NCI-H1436 treated with DMSO at 0.1 percent for 48 hours (cell line): ENCODE measurements around the gene KRT83.

Experiments used
- DNase-seq: peaks from one replicate; lab custom pipeline; 2025; lab: John Stamatoyannopoulos, UW

Gene KRT83

DNA sequence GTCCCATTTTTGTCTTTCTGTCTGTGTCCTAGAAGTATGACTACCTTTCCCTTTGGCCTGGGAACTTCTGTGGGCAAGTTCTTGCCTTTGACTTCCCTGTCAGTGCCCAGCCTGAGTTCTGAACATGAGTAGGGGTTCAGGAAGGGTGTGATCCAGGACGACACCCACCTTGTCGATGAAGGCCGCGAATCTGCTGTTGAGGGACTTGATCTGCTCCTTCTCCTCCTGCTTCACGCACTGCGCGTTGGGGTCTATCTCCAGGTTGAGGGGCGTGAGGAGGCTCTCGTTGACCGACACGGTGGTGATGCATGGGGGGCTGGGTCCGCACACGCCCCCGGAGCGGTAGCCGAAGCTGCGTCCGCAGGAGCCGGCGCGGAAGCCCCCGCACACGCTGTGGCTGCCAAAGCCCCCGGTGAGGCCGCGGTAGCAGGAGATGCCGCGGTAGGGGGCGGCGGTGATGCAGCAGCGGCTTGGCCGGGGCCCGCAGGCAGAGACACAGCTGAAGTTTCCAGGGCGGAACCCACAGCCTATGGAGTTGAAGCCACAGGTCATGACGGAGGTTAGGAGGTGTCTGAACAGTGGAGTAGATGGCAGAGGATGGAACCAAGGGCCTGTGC is at the start of gene KRT83:
TSS of gene KRT83 (minus strand) at position 615 of the 617 bp plus-strand sequence. CDS start at position 552, 63 bp downstream.
- DNase-seq = no peak

- DNase-seq = no peak
Observed at GRCh38 chr12:52369809-52370208, 48.6 kb upstream of the KRT83 start.

DNA sequence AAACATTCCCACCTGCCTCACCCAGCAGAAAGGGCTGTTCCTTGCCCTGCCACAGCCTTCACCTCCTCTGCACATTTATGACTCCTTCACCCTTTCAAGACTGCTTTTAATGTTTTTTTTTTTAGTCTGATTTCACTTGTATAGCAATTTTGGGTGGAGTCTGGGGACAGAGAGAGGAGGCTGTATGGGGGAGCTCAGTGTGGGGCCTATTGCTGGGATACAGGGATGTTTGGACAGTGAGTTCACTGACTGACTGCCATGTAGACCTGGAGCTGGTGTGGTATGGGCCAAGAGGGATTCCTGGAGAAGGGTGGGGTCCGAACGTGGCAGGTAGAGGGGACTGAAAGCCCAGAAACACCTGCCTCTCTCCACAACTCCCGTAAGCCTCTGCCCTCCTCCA is 48.0 kb upstream of the KRT83 start:
- no peak for DNase-seq

- DNase-seq = no peak
Observed at GRCh38 chr12:52368508-52368907, 47.3 kb upstream of the KRT83 start.

DNA sequence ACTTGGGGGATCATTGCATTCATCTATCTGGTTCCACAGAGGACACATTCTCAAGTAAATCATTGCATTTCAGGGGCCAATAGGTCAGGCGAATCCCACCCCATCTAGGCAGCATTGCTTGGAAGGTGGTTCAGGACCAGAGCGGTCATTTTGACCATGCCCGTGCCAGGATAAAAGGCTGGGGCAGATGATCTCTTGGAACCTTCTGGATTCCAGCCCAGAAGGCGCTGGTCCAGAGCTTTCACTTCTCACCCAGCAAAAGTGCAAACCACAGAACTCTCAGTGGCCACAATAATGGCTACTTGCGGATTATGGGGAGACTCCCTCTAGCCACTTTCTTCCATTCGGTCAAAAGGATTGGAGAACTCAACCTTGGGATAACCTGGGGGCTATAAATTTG is 46.7 kb upstream of the KRT83 start:
- no peak for DNase-seq

DNA sequence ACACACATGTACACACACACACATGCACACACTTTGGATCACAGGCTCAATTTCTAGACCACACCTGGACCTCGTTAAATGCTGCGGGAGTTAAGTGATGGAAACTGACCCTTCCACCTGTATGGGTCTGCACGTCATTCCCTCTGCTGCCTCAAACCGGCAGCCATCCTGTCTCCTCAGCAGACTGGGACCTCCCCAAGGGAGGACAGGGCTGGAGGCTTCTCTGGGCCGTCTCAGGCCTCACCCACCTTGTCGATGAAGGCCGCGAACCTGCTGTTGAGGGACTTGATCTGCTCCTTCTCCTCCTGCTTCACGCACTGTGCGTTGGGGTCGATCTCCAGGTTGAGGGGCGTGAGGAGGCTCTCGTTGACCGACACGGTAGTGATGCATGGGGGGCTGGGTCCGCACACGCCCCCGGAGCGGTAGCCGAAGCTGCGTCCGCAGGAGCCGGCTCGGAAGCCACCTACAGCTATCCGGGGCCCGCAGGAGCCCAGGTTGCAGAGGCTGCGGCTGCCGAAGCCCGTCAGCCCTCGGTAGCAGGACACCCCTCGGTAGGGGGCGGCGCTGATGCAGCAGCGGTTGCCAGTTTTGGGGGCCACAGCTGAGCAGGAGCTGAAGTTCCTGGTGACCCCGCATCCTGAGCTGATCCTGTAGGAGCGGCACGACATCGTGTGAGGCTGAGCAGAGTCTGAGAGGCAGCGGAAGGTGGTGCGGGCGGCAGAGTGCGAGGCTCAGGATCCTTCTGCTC is 45.7 kb upstream of the KRT83 start, which contains the start of gene KRT85:
TSS of gene KRT85 (minus strand) at position 744 of the 748 bp plus-strand sequence. CDS start at position 668, 76 bp downstream.
- DNase-seq = no peak

DNA sequence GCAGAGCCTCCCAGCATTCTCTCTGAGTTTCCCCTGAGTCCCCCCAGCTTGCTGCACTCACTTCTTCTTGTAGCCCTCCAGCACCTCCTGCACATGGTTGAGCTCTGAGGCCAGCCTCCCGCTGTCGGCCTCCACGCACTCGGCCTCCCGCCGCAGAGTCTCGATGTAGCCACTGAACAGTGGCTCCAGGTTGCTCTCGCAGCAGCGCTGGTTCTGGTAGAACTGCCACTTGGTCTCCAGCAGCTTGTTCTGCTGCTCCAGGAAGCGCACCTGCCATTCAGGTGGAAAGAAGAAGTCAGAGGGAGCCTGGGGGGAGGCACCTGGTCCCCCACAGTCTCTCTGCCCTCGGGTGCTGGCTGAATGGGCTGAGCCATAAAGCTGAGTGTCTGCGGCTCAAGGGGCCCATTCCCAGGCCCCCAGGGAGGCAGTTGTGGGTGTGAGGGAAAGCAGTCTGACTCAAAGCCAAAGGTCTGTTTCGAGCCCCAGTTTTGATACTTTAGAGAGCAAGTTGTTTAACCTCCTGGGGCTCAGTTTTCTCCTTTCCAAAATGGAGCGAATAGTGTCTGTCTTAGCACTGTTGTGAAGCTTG is 43.8 kb upstream of the KRT83 start:
- DNase-seq = no peak

- DNase-seq = no peak
Observed at GRCh38 chr12:52364061-52364460, 42.9 kb upstream of the KRT83 start.

- no peak for DNase-seq
Observed at GRCh38 chr12:52363111-52363679, 42.0 kb upstream of the KRT83 start.

DNA sequence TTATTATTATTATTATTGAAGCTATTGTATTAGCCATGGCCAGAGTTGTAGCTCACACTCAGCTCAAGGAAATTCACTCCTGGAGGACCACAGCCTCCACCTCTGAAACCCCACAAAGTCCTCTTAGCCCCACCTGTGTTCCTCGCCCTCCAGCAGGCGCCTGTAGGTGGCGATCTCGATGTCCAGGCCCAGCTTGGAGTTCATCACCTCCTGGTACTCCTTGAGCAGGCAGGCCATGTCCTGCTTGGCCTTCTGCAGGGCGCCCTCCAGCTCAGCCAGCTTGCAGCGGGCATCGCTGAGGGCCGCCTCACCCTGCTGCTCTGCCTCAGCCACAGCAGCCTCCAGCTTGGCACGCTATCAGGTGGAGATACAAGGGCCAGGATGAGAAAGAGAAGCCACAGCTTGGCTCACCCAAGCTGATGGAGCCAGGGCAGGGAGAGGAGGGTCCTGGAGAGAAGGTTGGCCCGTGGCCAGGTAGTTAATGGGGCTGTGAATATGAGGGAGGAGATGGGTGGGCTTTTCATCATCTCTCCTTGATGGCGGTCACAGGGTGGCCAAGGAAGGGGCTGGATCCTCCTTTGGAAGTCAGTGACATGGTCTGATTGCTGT is 41.0 kb upstream of the KRT83 start:
- DNase-seq = no peak

GRCh38 chr12:52361553-52361952 is 40.4 kb upstream of the KRT83 start:
- no peak for DNase-seq

GRCh38 chr12:52360663-52361271 is 39.6 kb upstream of the KRT83 start:
- DNase-seq = no peak

GRCh38 chr12:52360106-52360662 is 39.0 kb upstream of the KRT83 start:
- DNase-seq = no peak

DNA sequence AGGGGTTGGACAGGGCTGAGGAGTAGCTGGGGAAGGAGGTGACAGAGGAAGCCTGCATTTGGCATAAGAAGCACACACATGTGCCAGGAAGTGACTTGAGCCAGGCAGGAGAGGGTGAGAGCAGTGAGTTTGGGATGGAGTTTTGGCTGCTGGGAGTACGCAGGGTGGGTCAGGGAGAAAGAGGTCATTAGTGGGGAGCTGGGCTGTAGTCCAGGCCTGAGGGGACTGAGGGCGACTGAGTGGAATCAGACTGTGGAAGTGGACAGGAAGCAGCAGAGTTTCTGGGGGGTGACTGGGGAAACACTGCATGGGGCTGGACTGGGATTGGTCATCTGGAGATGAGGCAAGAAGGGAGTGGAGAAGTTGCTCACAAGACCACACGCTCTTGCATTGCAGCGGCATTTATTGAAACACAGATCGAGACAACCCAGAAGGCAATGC is 38.4 kb upstream of the KRT83 start:
- no peak for DNase-seq

DNA sequence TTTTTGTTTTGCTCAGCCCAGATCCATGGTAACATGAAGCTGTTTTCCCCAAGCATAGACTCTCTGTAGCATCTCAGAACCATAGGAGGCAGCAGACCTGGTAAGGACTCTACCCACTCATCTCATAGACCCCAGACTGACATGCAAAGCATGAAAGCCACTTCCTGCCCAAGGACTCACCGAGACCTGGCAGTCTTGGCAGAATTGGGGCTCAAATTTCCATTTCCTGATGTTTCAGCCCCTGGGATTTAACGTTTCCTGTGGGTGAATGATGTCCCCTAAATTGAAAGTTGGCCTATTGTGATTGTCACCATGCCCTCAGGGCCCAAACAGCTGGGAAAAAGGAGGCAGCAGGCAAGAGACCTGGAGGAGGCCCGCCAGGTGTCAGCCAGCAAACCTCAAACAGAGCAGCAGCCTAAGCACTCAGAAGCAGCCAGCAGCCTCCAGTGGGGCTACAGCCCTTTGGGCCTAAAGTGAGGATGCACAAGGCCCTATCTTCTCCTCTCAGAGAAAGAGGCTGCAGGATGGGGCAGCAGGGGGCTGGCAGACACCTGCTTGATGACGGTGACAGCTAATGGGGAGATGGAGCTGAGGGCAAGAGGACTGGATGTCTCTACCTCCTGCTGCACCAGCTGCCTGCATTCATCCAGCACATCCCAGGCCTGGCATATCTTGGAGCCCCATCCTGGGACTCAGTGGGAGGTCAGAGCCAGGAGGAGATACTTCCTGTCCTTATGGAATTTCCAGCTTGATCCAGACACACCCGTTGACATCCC is 37.6 kb upstream of the KRT83 start:
- DNase-seq = no peak

- DNase-seq = no peak
Observed at GRCh38 chr12:52356762-52357580, 35.8 kb upstream of the KRT83 start.

DNA sequence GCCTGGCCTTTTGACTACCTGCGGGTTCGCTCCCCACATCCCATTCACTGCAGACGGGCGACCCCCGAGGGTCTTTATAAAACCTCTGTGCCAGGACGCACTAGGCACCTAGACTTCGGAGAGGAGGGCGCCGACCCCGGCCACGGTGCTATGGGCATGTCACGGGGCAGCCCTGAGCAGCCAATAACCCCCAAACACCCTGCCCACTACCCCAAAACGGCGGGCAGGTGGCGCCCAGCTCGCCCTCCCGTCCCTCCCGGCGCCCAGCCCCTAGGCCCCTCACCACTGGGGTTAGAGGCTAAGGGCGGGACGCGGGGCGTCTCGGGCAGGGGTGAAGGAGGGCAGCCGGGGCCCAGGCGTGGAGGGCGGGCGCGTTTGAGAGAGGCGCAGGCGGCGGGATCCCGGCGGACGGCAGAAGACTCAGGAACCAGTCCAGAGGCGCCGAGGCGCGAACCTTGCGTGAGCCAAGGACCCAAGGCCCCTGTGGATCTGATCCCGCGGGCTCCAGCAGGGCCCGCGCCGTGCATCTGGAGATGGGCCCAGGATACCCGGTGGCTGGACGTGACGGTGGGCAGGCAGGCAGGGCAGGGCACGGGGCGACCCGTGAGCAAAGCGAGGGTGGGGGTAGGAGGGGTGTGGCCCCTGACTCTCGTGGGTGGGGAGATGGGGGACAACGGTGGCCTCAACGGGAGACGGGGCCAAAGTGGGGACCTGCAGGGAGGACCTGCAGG is 35.0 kb upstream of the KRT83 start:
- no peak for DNase-seq

DNA sequence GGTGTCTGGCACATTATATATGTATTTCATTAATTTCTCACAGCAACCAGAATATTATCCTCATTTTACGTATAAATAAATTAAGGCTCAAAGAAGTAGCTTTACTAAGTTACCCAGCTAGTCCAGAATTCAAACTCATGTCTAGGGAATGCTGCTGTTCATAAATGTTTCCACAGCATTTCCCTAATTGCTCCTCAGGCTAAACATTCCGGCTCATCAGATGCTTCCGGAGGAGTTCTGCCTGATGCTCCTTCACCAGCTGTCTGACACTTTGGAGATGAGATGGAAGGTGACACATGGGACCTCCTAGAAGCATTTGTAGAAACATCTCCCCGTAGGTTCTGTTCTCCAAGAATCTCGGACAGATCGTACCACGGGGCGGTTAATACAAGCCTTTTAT is 34.0 kb upstream of the KRT83 start:
- DNase-seq = no peak

DNA sequence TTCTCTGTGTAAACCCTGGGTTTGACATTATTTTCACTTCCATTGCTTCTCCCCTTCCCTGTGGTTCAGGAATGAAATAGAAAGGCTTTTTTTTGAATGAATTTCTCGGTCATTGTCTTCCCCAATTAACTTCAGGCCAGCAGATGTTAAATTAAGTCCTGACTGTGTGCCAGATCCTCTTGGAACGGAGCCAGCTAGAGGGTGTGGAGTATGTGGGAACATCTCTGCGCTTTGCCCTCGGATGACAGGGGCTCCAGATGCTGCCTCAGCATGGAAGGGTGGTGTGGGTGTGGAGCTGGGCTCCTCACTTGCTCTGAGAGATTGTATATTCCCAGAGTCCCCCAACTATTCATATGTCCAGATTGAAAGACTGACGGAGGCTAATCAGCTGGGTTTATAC is 33.0 kb upstream of the KRT83 start:
- no peak for DNase-seq
